ENCODE measurements around the gene NUTM1.

NUTM1 gene

GRCh38 chr15:34342737-34343575 is at the start of gene NUTM1, which contains the start of gene NOP10:
Gene NUTM1, plus strand, starts transcription at chr15:34343315. Its CDS starts 382 bp downstream, at chr15:34343697.
Gene NOP10, minus strand, starts transcription at chr15:34343136. Its CDS starts 63 bp downstream, at chr15:34343073.
- peak; percentile 55 for DNase-seq

- no peak for DNase-seq
Measured at GRCh38 chr15:34297059-34297458, 46.1 kb upstream of the NUTM1 start.

GRCh38 chr15:34301058-34301457 is 42.1 kb upstream of the NUTM1 start:
- no peak for DNase-seq

- no peak for DNase-seq
Measured at GRCh38 chr15:34304613-34305012, 38.5 kb upstream of the NUTM1 start.

GRCh38 chr15:34311563-34311962 is 31.6 kb upstream of the NUTM1 start:
- DNase-seq: no peak

GRCh38 chr15:34314491-34315490 is 28.3 kb upstream of the NUTM1 start:
- DNase-seq: no peak

GRCh38 chr15:34318277-34319079 is 24.6 kb upstream of the NUTM1 start:
- DNase-seq: peak; percentile 2

GRCh38 chr15:34323217-34323616 is 19.9 kb upstream of the NUTM1 start:
- no peak for DNase-seq

- no peak for DNase-seq
Measured at GRCh38 chr15:34324933-34325332, 18.2 kb upstream of the NUTM1 start.

GRCh38 chr15:34325368-34325767 is 17.7 kb upstream of the NUTM1 start:
- no peak for DNase-seq

- DNase-seq: no peak
Measured at GRCh38 chr15:34327906-34328305, 15.2 kb upstream of the NUTM1 start.

- no peak for DNase-seq
Measured at GRCh38 chr15:34329006-34329405, 14.1 kb upstream of the NUTM1 start.

GRCh38 chr15:34330279-34330678 is 12.8 kb upstream of the NUTM1 start:
- no peak for DNase-seq

- no peak for DNase-seq
Measured at GRCh38 chr15:34331809-34332208, 11.3 kb upstream of the NUTM1 start.

GRCh38 chr15:34332553-34333120 is 10.5 kb upstream of the NUTM1 start:
- DNase-seq: no peak

- DNase-seq: no peak
Measured at GRCh38 chr15:34334672-34335071, 8.4 kb upstream of the NUTM1 start.

- DNase-seq: no peak
Measured at GRCh38 chr15:34335176-34336032, 7.7 kb upstream of the NUTM1 start.

- DNase-seq: no peak
Measured at GRCh38 chr15:34336231-34336990, 6.7 kb upstream of the NUTM1 start.

GRCh38 chr15:34336991-34337556 is 6.0 kb upstream of the NUTM1 start:
- no peak for DNase-seq

Measured in NCI-H226 (cell line).